K562 treated with DMSO at 1 percent for 4 hours (cell line): Measurements from ENCODE around the gene MINAR1. TPM values are rescaled to one million over a fixed set of nuclear protein-coding genes. Genes with fewer than 3 reads are reported as not detected.

ENCODE experiments used
- total RNA-seq: library from RNA; unstranded; fragments of 300-600 nt; gene quantifications from 2 replicates; pipeline ENCODE4 v1.2.3, GENCODE V29; 2022; ENCODE audit not compliant: insufficient read depth

Gene MINAR1, protein sequence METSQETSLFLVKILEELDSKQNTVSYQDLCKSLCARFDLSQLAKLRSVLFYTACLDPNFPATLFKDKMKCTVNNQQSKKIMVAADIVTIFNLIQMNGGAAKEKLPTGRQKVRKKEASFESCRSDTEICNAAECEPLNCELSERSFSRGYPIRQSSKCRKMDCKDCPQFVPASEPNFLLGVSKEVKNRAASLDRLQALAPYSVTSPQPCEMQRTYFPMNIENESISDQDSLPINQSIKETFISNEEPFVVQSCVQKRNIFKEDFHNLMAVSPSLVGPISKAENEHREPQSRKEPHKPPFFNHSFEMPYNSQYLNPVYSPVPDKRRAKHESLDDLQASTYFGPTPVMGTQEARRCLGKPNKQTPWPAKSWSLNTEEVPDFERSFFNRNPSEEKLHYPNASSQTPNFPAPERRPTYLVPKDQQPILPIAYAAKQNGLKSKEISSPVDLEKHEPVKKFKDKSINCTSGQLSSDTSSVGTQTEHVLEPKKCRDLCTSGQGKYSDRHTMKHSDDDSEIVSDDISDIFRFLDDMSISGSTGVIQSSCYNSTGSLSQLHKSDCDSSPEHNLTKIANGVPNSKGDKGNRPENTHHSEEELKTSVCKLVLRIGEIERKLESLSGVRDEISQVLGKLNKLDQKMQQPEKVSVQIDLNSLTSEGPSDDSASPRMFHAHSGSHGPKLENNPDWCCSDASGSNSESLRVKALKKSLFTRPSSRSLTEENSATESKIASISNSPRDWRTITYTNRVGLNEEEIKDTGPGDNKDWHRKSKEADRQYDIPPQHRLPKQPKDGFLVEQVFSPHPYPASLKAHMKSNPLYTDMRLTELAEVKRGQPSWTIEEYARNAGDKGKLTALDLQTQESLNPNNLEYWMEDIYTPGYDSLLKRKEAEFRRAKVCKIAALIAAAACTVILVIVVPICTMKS
- 0.47 and 1.3 TPM in 2 replicates for total RNA-seq

DNA sequence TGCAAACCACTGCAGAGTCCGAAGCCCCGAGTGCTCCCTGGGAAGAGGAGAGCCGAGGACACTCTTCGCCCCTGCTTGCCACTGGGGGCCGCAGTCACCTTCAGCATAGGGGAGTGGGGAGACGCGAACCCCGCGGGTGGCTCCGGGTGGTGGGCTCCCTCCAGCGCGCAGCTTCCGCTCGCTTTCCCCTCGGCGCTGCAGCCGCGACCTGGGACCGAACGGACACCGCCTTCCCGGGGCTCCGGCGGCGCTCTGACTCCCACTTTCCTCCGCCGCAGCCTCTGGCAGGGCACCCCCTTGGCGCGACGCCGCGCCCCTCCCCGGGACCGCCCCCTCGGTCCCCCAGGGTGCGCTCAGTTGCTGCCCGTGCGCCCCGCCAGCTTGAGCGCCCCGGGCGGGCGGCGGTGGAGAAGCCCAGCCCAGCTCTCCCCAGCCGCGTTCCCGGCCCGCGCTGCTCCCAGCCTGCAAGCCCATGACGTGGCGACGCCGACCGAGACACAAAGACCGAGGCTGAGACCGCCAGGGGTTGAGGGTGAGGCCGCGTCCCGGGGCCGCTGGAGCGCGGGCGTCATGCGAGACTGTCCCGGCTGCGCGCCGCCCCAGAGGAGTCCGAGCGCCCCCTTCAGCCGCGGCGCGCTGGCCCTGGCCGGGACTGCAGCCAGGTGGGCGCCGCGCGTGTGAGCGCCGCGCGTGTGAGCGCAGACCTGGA lies at the start of gene MINAR1:
MINAR1 (plus strand) TSS at position 701 of the 709 bp plus-strand sequence. CDS start 23,812 bp downstream, outside the sequence.

Other genes starting within 250 kb of the MINAR1 start
- gene ANKRD34C, start 149.6 kb upstream of the MINAR1 start, total RNA-seq: 0.47 and 0.69 TPM in 2 replicates
- 71.1 and 79.4 TPM in 2 replicates for gene TMED3, start 121.2 kb upstream of the MINAR1 start, total RNA-seq